Thyroid gland (tissue), 4 donors: ENCODE measurements around the gene SHROOM3. TPM values are rescaled to one million over a fixed set of nuclear protein-coding genes. Genes with fewer than 3 reads are reported as not detected.

ENCODE experiments used
- DNase-seq, 2 donors: peaks; one replicate each; pipeline ENCODE4 v3.0.0-alpha.2; 2019
- H3K27ac ChIP-seq, 3 donors: fragments of 200-600 bp; sonication (generic); 1 replicate in 2 of 3; 2 replicates in 1 of 3; pipeline ENCODE4 v1.5.1; 2016 to 2019; ENCODE audit warnings: mild to moderate bottlenecking in 1 of 3, moderate library complexity in 1 of 3
- H3K27me3 ChIP-seq: fragments of 200-600 bp; sonication (generic); one replicate; pipeline ENCODE4 v1.5.1; 2019
- H3K36me3 ChIP-seq, 2 donors: fragments of 200-600 bp; sonication (generic); one replicate each; pipeline ENCODE4 v1.5.1; 2016 to 2019
- H3K4me1 ChIP-seq, 2 donors: fragments of 200-600 bp; sonication (generic); one replicate each; pipeline ENCODE4 v1.5.1; 2017 to 2019
- H3K4me3 ChIP-seq, 3 donors: fragments of 200-600 bp; sonication (generic); replicated peaks in 1 of 3; 1 replicate in 2 of 3; 2 replicates in 1 of 3; pipeline ENCODE4 v1.5.1; 2016; ENCODE audit warnings: mild to moderate bottlenecking in 1 of 3
- H3K9me3 ChIP-seq: fragments of 200-600 bp; sonication (generic); one replicate; pipeline ENCODE4 v1.5.1; 2017
- CTCF ChIP-seq, 6 experiments: fragments of 200-600 bp in 3 of 6; fragments of 450-650 bp in 3 of 6; sonication (generic) in 3 of 6; IDR thresholded peaks; one replicate each; pipeline ENCODE4 v1.5.1; 2016 to 2019; ENCODE audit warnings: antibody characterized with exemption in 6 of 6, mild to moderate bottlenecking in 2 of 6, inconsistent platforms in 1 of 6, moderate library complexity in 1 of 6
- POLR2A ChIP-seq, 2 donors: fragments of 450-650 bp; IDR thresholded peaks; one replicate each; pipeline ENCODE4 v1.6.1; 2017; ENCODE audit warnings: antibody characterized with exemption in 2 of 2, mild to moderate bottlenecking in 2 of 2, moderate library complexity in 1 of 2
- WGBS, 2 donors: methylation state at CpG; one replicate each; pipeline ENCODE4 v1.1.5; 2017; 5-methylcytosine and 5-hydroxymethylcytosine counted together
- intact Hi-C: fragments of 100-400 bp; cut with DNase I; formaldehyde crosslinking; loops from one replicate; pipeline ENCODE4 v1.15.1; 2023
- total RNA-seq, 4 donors: library from RNA; depleted of rRNA; stranded (reverse); fragments of >200 nt; gene quantifications; one replicate each; pipeline ENCODE4 v1.2.3, GENCODE V29; 2016

SHROOM3 gene
- total RNA-seq, 4 donors from 2014 or later: 41.7 to 77.8 (median 62.0) TPM

- Histone ChIP-seq H3K4me3 (no peak overlapping the region), H3K36me3 (no peaks in the 10 kb centered on the region), H3K27me3 (no peaks in the 10 kb centered on the region), H3K4me1 (peaks cover 5 to 44% of the 10 kb centered on the region in 2 donors), H3K27ac (peak overlapping the region; percentile 33 to 61 (median 36)), H3K9me3 (no peaks in the 10 kb centered on the region)
- DNase-seq: peak; percentile 92 to 96
- WGBS, 2 donors: 56 to 64% methylated on average over 9 of the region's 9 CpGs
- intact Hi-C loops: no loop called here
- TF ChIP-seq POLR2A (IDR thresholded peaks at IDR 0.05) (no peak), CTCF (IDR thresholded peaks at IDR 0.05) (no peak)
These were observed 344.9 kb downstream of the SHROOM3 start for GRCh38 chr4:76779740-76780459.

- Histone ChIP-seq H3K9me3 (no peaks in the 10 kb centered on the region), H3K27me3 (no peaks in the 10 kb centered on the region), H3K4me1 (peaks cover 5 to 44% of the 10 kb centered on the region in 2 donors), H3K4me3 (no peak overlapping the region), H3K27ac (peak overlapping the region; percentile 21 to 61 (median 34)), H3K36me3 (no peaks in the 10 kb centered on the region)
- DNase-seq: peak; percentile 58 to 71
- TF ChIP-seq CTCF (IDR thresholded peaks at IDR 0.05) (no peak), POLR2A (IDR thresholded peaks at IDR 0.05) (no peak)
- 72 to 75% methylated on average over 7 of the region's 7 CpGs for WGBS, 2 donors
- intact Hi-C loops: no loop called here
These were observed 346.0 kb downstream of the SHROOM3 start for GRCh38 chr4:76780781-76781697.

GRCh38 chr4:76781698-76782595, 346.9 kb downstream of the SHROOM3 start:
- H3K4me3 ChIP-seq: no peak overlapping the region
- peak overlapping the region; percentile 42 to 61 (median 44) for H3K27ac ChIP-seq
- H3K4me1 ChIP-seq: peaks cover 5 to 44% of the 10 kb centered on the region in 2 donors
- H3K9me3 ChIP-seq: no peaks in the 10 kb centered on the region
- DNase-seq: peak; percentile 33 to 46
- H3K36me3 ChIP-seq: no peaks in the 10 kb centered on the region
- TF ChIP-seq POLR2A (IDR thresholded peaks at IDR 0.05) (no peak), CTCF (IDR thresholded peaks at IDR 0.05) (no peak)
- WGBS, 2 donors: 71 to 75% methylated on average over 7 of the region's 7 CpGs
- intact Hi-C loops: no loop called here
- H3K27me3 ChIP-seq: no peaks in the 10 kb centered on the region

GRCh38 chr4:76782837-76783236, 347.8 kb downstream of the SHROOM3 start:
- no peaks in the 10 kb centered on the region for H3K9me3 ChIP-seq
- TF ChIP-seq CTCF (IDR thresholded peaks at IDR 0.05) (no peak), POLR2A (IDR thresholded peaks at IDR 0.05) (no peak)
- intact Hi-C loops: no loop called here
- no peak for DNase-seq
- H3K4me3 ChIP-seq: no peak overlapping the region
- H3K4me1 ChIP-seq: peaks cover 5 to 44% of the 10 kb centered on the region in 2 donors
- peak overlapping the region; percentile 2 to 61 (median 42) for H3K27ac ChIP-seq
- 24 to 30% methylated on average over 1 of the region's 1 CpG for WGBS, 2 donors
- H3K27me3 ChIP-seq: no peaks in the 10 kb centered on the region
- no peaks in the 10 kb centered on the region for H3K36me3 ChIP-seq
